ENCODE measurements around the gene NHERF1.

DNA sequence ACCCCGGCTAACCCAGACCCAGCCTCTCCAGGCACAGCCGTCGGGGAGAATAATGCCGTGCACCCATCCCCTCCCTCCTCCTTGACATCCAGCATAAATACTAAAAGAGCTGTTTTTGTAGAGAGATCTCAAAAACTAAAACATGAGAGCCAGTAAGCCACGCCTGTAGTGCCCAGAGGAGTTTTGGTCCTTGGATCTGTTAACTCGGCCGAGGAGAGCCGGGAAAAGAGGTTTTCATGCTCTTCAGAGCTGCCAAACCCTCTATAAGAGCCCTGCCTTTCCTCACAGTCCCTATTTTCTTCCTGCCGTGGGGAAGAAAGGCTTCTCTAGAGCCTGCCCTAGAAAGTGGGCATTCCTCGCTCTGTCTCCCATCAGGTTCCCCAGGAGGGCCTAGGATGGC lies 57.9 kb downstream of the NHERF1 start:
- TF ChIP-seq, protein P1, sequence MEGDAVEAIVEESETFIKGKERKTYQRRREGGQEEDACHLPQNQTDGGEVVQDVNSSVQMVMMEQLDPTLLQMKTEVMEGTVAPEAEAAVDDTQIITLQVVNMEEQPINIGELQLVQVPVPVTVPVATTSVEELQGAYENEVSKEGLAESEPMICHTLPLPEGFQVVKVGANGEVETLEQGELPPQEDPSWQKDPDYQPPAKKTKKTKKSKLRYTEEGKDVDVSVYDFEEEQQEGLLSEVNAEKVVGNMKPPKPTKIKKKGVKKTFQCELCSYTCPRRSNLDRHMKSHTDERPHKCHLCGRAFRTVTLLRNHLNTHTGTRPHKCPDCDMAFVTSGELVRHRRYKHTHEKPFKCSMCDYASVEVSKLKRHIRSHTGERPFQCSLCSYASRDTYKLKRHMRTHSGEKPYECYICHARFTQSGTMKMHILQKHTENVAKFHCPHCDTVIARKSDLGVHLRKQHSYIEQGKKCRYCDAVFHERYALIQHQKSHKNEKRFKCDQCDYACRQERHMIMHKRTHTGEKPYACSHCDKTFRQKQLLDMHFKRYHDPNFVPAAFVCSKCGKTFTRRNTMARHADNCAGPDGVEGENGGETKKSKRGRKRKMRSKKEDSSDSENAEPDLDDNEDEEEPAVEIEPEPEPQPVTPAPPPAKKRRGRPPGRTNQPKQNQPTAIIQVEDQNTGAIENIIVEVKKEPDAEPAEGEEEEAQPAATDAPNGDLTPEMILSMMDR (optimal IDR thresholded peaks at IDR 0.05 in 1 of 3, IDR thresholded peaks at IDR 0.05 in 1 of 3, conservative IDR thresholded peaks at IDR 0.05 in 1 of 3; ENCODE audit: extremely low read depth in 1 of 3, insufficient read depth in 2 of 3, low read length in 3 of 3) = no peak
- no peak for TF ChIP-seq EZH2 (IDR thresholded peaks at IDR 0.05; ENCODE audit: low read length)
